Uterus (tissue), 4 donors: Measurements from ENCODE around the gene FOXJ1. TPM values are rescaled to one million over a fixed set of nuclear protein-coding genes. Genes with fewer than 3 reads are reported as not detected.
"Not testable (repeated sequence)": the region's sequence is repeated elsewhere in the genome, so short reads cannot be mapped to it uniquely, and the experiment has no call there.

Experiments
- DNase-seq, 2 donors: peaks; one replicate each; pipeline ENCODE4 v3.0.0-alpha.2; 2019 to 2020
- H3K27ac ChIP-seq, 2 donors: fragments of 200-600 bp; sonication (generic); 1 replicate in 1 of 2; 2 replicates in 1 of 2; pipeline ENCODE4 v1.5.1; 2016 to 2018
- H3K27me3 ChIP-seq, 2 donors: fragments of 200-600 bp; sonication (generic); one replicate each; pipeline ENCODE4 v1.5.1; 2018 to 2019; ENCODE audit warnings: control low read depth in 1 of 2
- H3K36me3 ChIP-seq, 2 donors: fragments of 200-600 bp; sonication (generic); one replicate each; pipeline ENCODE4 v1.5.1; 2019; ENCODE audit warnings: control low read depth in 1 of 2
- H3K4me1 ChIP-seq, 2 donors: fragments of 200-600 bp; sonication (generic); one replicate each; pipeline ENCODE4 v1.5.1; 2018 to 2019; ENCODE audit warnings: control low read depth in 1 of 2
- H3K4me3 ChIP-seq, 2 donors: fragments of 200-600 bp; sonication (generic); 1 replicate in 1 of 2; 2 replicates in 1 of 2; pipeline ENCODE4 v1.5.1; 2018 to 2019; ENCODE audit warnings: mild to moderate bottlenecking in 1 of 2
- H3K9me3 ChIP-seq, 2 donors: fragments of 200-600 bp; sonication (generic); one replicate each; pipeline ENCODE4 v1.5.1; 2019; ENCODE audit warnings: control low read depth in 1 of 2
- POLR2A ChIP-seq, 2 donors: fragments of 450-650 bp; IDR thresholded peaks; one replicate each; pipeline ENCODE4 v1.6.1; 2016; ENCODE audit warnings: antibody characterized with exemption in 2 of 2, mild to moderate bottlenecking in 1 of 2, moderate library complexity in 1 of 2
- intact Hi-C: fragments of 100-400 bp; cut with DNase I; formaldehyde crosslinking; loops from one replicate; pipeline ENCODE4 v1.15.1; 2023; ENCODE audit warnings: low total_unique reads
- total RNA-seq, 4 donors: library from RNA; depleted of rRNA in 3 of 4; stranded (reverse); fragments of >200 nt in 3 of 4; gene quantifications; one replicate each; pipeline versions ENCODE4 v1.1.0 to v1.2.4, GENCODE V29; 2014 to 2023
- TF ChIP-seq, protein P1 (sequence below), 4 experiments: fragments of 200-600 bp in 2 of 4; fragments of 450-650 bp in 2 of 4; sonication (generic) in 2 of 4; IDR thresholded peaks; one replicate each; pipeline ENCODE4 v1.5.1; 2016 to 2019; ENCODE audit warnings: antibody characterized with exemption in 4 of 4, mild to moderate bottlenecking in 2 of 4, moderate library complexity in 1 of 4
- donor health status: DM: yes; HTN: yes; CAD: no.

Gene FOXJ1, protein sequence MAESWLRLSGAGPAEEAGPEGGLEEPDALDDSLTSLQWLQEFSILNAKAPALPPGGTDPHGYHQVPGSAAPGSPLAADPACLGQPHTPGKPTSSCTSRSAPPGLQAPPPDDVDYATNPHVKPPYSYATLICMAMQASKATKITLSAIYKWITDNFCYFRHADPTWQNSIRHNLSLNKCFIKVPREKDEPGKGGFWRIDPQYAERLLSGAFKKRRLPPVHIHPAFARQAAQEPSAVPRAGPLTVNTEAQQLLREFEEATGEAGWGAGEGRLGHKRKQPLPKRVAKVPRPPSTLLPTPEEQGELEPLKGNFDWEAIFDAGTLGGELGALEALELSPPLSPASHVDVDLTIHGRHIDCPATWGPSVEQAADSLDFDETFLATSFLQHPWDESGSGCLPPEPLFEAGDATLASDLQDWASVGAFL
- total RNA-seq = 10 to 100 TPM in 1 of 4 donors, 1 to 10 TPM in 1, under 1 TPM in 2; 0.51 to 14.0 (median 1.0) TPM

DNA sequence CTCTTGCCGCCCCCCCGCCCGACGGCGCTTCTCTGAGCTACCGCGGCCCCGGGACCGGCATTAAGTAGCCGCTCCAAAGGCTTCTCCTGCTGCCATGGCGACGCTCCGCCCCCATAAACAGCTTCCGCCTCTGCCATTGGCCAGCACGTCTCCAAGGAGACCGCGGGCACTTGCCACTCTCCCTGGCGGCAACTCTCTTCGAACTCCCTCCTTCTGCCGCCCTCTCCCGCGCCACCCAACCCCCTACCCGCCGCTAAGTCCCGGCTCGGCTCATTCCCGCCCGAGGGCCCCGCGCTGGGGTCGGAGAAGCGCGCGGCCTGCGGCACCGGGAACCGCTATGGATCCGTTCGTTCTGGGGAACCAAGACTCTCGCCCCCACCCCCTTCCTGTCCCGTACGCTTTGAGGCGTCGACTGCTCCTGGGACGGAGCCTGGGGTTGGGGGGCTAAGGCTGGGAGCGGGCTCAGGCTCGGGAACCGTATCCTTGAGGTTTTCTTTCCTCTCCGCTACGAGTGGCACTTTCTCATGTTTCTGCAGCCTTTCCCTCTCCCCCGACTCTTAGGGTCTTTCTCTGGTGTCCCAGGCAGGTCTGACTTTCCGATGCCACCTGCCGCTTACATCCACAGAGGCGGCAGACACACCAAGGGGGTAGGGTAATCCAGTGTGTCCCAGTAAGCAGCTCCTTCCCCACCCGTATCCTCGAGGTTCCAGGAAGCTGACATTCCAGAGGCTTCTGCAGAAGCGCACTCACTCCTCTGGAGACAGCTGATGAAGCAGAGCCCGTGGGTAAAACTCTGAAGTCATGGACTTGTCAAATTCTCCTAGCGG lies at the start of gene FOXJ1:
TSS of gene FOXJ1 (minus strand) at position 34 of the 827 bp plus-strand sequence. CDS start 850 bp downstream, outside the sequence.
- Histone ChIP-seq H3K27me3 (peaks cover 22 to 30% of the 10 kb centered on the region in 2 donors), H3K27ac (no peak within 1 kb of the TSS), H3K4me3 (peak within 1 kb of the TSS; percentile 33 to 39), H3K36me3 (no peaks in the 10 kb centered on the region), H3K9me3 (no peaks in the 10 kb centered on the region), H3K4me1 (no peaks in the 10 kb centered on the region)
- TF ChIP-seq, protein P1, sequence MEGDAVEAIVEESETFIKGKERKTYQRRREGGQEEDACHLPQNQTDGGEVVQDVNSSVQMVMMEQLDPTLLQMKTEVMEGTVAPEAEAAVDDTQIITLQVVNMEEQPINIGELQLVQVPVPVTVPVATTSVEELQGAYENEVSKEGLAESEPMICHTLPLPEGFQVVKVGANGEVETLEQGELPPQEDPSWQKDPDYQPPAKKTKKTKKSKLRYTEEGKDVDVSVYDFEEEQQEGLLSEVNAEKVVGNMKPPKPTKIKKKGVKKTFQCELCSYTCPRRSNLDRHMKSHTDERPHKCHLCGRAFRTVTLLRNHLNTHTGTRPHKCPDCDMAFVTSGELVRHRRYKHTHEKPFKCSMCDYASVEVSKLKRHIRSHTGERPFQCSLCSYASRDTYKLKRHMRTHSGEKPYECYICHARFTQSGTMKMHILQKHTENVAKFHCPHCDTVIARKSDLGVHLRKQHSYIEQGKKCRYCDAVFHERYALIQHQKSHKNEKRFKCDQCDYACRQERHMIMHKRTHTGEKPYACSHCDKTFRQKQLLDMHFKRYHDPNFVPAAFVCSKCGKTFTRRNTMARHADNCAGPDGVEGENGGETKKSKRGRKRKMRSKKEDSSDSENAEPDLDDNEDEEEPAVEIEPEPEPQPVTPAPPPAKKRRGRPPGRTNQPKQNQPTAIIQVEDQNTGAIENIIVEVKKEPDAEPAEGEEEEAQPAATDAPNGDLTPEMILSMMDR (IDR thresholded peaks at IDR 0.05) = no peak
- no peak for TF ChIP-seq POLR2A (IDR thresholded peaks at IDR 0.05)
- intact Hi-C loops = no loop called here
- DNase-seq = peak; percentile 78 to 87

DNA sequence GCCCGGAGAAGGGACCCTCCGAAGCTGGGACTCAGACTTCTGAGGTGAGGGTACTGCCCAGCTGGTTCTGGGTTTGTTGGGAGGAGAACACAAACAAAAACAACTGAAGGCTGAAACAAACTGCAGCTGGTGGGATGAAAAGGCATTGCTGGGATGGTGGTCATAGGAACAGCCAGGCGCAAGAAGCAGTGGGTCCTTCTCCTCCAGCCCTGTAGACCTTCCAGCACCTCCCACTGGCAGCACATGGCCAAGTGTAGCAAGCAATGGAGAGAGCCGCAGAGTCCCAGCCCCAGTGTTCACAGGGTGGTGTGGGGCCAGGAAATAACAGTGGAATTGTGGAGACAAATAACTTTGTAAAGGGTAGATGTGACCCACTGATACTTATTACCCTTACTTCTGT lies 48.7 kb upstream of the FOXJ1 start:
- Histone ChIP-seq H3K4me1 (no peaks in the 10 kb centered on the region), H3K9me3 (no peaks in the 10 kb centered on the region), H3K4me3 (no peak overlapping the region), H3K27ac (no peak overlapping the region), H3K27me3 (no peaks in the 10 kb centered on the region), H3K36me3 (no peaks in the 10 kb centered on the region)
- DNase-seq = no peak
- intact Hi-C loops = no loop called here
- no peak for TF ChIP-seq POLR2A (IDR thresholded peaks at IDR 0.05)
- TF ChIP-seq, protein P1 (IDR thresholded peaks at IDR 0.05) = no peak

DNA sequence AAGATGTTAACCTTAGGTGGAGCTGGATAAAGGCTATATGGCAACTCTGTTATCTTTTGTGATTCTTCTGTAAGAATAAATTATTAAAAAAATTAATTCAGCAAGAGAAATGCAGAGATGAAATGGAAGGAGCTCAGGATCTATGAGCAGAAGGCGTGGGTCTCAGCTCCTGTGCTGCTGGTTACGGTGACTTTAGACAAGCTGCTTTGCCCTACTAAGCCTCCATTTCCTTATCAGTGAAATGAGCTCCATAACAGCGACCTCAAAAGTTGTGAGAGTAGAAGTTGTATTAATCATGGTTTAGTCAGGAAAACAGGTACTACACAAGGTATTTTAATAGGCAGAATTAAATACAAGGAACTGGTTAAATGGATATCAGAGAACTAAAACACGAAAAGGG lies 48.2 kb upstream of the FOXJ1 start:
- TF ChIP-seq POLR2A (IDR thresholded peaks at IDR 0.05) = no peak
- Histone ChIP-seq H3K36me3 (no peaks in the 10 kb centered on the region), H3K27me3 (no peaks in the 10 kb centered on the region), H3K9me3 (no peaks in the 10 kb centered on the region), H3K4me1 (no peaks in the 10 kb centered on the region), H3K4me3 (no peak overlapping the region), H3K27ac (no peak overlapping the region)
- no peak for DNase-seq
- intact Hi-C loops = no loop called here

DNA sequence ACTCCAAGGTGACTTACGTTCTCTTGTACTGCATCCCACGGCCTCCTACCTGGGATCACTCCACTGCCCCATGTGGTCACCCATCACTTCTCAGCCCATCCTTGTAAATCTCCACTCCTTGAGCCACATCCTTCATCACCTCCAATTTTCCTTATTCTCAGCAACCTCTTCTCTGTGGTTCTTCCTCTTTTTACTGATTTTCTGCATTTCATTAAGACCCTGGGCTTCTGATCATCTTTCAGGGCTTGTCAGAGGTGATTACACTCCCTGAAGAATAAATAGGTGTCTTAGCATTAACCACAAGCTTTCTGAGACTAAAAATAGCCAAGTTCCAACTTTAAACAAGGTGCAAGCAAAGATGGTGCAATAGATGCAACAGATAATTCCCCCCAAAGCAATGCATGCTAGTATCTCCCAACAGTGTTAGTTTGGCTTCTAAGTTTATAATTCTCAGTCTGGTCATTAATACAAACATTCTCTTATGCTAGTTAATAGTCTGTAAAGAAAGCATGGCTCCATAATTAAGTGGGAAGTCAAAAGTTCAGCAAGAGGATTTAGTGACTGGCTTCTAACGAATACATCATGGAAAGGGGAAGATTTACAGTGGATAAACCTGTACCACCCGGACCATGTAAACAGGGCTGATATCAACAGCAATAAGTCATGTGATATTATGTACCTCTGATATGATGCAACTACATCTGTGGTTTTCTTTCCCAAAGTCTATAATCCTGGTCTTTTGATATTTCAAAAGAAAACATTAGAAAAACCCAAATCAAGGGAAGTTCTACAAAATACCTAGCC lies 47.4 kb upstream of the FOXJ1 start:
- no peaks in the 10 kb centered on the region for H3K27me3 ChIP-seq
- TF ChIP-seq POLR2A (IDR thresholded peaks at IDR 0.05) = no peak
- TF ChIP-seq, protein P1 (IDR thresholded peaks at IDR 0.05) = no peak
- H3K4me3 ChIP-seq = no peak overlapping the region
- DNase-seq = no peak
- H3K4me1 ChIP-seq = no peaks in the 10 kb centered on the region
- intact Hi-C loops = no loop called here
- no peak overlapping the region for H3K27ac ChIP-seq
- H3K9me3 ChIP-seq = no peaks in the 10 kb centered on the region
- H3K36me3 ChIP-seq = no peaks in the 10 kb centered on the region

DNA sequence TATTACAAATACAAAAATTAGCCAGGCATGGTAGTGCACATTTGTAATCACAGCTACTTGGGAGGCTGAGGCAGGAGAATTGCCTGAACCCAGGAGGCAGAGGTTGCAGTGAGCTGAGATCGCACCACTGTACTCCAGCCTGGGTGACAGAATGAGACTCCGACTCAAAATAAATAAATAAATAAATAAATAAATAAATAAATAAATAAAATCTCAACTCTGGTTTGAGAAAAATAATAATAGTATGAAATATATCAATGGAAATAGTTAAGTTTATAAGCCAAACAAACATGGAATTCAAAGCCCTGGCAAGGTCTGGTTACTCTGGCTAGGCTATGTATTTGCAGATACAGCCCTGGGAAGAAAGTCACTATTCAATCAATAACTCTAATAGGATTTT lies 45.7 kb upstream of the FOXJ1 start:
- intact Hi-C loops, H3K4me3 ChIP-seq, DNase-seq, H3K4me1 ChIP-seq, H3K27me3 ChIP-seq, H3K9me3 ChIP-seq, H3K27ac ChIP-seq, H3K36me3 ChIP-seq: not testable (repeated sequence)
